ENCODE measurements around the gene LSM7. TPM values are rescaled to one million over a fixed set of nuclear protein-coding genes. Genes with fewer than 3 reads are reported as not detected.
A peak's percentile ranks its signal among the peaks of the same experiment; 100 is the strongest.

Gene LSM7
- total RNA-seq, 1 donor from 2014 or later, result 183 TPM

DNA sequence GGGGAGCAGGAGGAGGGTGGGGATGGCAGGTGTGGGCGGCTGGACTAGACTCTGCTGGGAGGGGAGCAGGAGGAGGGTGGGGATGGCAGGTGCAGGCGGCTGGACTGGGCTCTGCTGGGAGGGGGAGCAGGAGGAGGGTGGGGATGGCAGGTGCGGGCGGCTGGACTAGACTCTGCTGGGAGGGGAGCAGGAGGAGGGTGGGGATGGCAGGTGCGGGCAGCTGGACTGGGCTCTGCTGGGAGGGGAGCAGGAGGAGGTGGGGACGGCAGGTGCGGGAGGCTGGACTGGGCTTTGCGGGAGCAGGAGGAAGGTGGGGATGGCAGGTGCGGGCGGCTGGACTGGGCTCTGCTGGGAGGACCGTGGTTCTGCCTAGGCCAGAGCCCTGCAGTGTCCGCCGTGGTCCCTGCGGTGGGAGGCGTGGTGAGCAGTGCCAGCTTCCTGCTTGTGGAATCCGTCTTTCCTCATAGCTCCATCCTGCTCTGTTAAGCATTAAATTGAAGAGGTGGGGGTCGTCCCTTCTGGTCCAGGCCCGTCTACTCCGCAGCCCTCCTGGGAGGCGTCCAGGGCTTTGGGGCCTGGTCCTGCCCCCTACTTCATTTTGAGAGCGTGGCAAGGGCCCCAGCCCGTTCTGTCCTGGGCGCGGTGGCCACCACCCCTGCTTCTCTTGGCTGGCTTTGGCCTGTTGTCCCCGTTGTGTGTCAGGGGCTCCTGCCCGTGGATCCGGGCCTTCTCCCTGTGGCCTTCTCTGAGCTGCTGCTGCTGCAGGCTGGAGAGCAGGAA, 4.8 kb upstream of the LSM7 start:
- Mint-ChIP-seq H3K4me1 (peaks cover 56% of the 10 kb centered on the region), H3K27me3 (ENCODE audit: insufficient read depth, low read depth) (peaks cover 10% of the 10 kb centered on the region), H3K36me3 (peaks cover 6% of the 10 kb centered on the region), H3K27ac (peak overlapping the region; percentile 87), H3K9me3 (peaks cover 4% of the 10 kb centered on the region), H3K4me3 (no peak overlapping the region)
- peaks cover 85% of the 10 kb centered on the region for H3K79me2 ChIP-seq (ENCODE audit: low read depth)
- no peaks in the 10 kb centered on the region for H3K9me3 ChIP-seq (ENCODE audit: low read depth)
- peak overlapping the region; percentile 10 for H3K4me2 ChIP-seq
- TF ChIP-seq EZH2 (IDR thresholded peaks at IDR 0.05), result no peak
- TF ChIP-seq EZH2phosphoT487 (IDR thresholded peaks at IDR 0.05), result no peak
- TF ChIP-seq CTCF (IDR thresholded peaks at IDR 0.05), result no peak
- peak overlapping the region; percentile 32 for H3K27ac ChIP-seq
- no peaks in the 10 kb centered on the region for H3K36me3 ChIP-seq
- H3K9ac ChIP-seq, result no peak overlapping the region
- no peak for DNase-seq (ENCODE audit: low spot score)
- H3K27me3 ChIP-seq, result no peaks in the 10 kb centered on the region
- no peak overlapping the region for H3K4me3 ChIP-seq
- peaks cover 31% of the 10 kb centered on the region for H3K4me1 ChIP-seq
- H3F3A ChIP-seq (ENCODE audit: low read depth), result peaks cover 71% of the 10 kb centered on the region
- H2AFZ ChIP-seq (replicated peaks), result no peak overlapping the region
- H4K20me1 ChIP-seq (ENCODE audit: low read depth), result peaks cover 71% of the 10 kb centered on the region

- DNase-seq (ENCODE audit: low spot score), result no peak
- Histone ChIP-seq H3K9ac (no peak overlapping the region), H3K4me2 (no peak overlapping the region), H3K9me3 (ENCODE audit: low read depth) (no peaks in the 10 kb centered on the region), H3K27me3 (no peaks in the 10 kb centered on the region), H3K79me2 (ENCODE audit: low read depth) (peaks cover 85% of the 10 kb centered on the region), H2AFZ (replicated peaks) (no peak overlapping the region), H3K4me3 (no peak overlapping the region), H4K20me1 (ENCODE audit: low read depth) (peaks cover 68% of the 10 kb centered on the region), H3K27ac (no peak overlapping the region), H3F3A (ENCODE audit: low read depth) (peaks cover 78% of the 10 kb centered on the region), H3K36me3 (no peaks in the 10 kb centered on the region), H3K4me1 (peaks cover 31% of the 10 kb centered on the region)
- Mint-ChIP-seq H3K4me3 (no peak overlapping the region), H3K4me1 (peaks cover 57% of the 10 kb centered on the region), H3K9me3 (peaks cover 4% of the 10 kb centered on the region), H3K36me3 (peaks cover 6% of the 10 kb centered on the region), H3K27me3 (ENCODE audit: insufficient read depth, low read depth) (peaks cover 12% of the 10 kb centered on the region), H3K27ac (no peak overlapping the region)
- TF ChIP-seq EZH2 (IDR thresholded peaks at IDR 0.05) (no peak), EZH2phosphoT487 (IDR thresholded peaks at IDR 0.05) (no peak), CTCF (IDR thresholded peaks at IDR 0.05) (no peak)
These were observed 4.1 kb upstream of the LSM7 start for GRCh38 chr19:2332341-2333026.

GRCh38 chr19:2331601-2332246, 3.3 kb upstream of the LSM7 start:
- Histone ChIP-seq H3K27me3 (no peaks in the 10 kb centered on the region), H3F3A (ENCODE audit: low read depth) (peaks cover 73% of the 10 kb centered on the region), H3K4me1 (peaks cover 29% of the 10 kb centered on the region), H2AFZ (replicated peaks) (no peak overlapping the region), H3K27ac (peak overlapping the region; percentile 89), H3K79me2 (ENCODE audit: low read depth) (peaks cover 91% of the 10 kb centered on the region), H4K20me1 (ENCODE audit: low read depth) (peaks cover 69% of the 10 kb centered on the region), H3K9ac (no peak overlapping the region), H3K36me3 (no peaks in the 10 kb centered on the region), H3K4me2 (peak overlapping the region; percentile 99), H3K4me3 (peak overlapping the region; percentile 18), H3K9me3 (ENCODE audit: low read depth) (no peaks in the 10 kb centered on the region)
- H3K4me3 Mint-ChIP-seq, result peak overlapping the region; percentile 94
- peak overlapping the region; percentile 63 for H3K27ac Mint-ChIP-seq
- no peak for DNase-seq (ENCODE audit: low spot score)
- H3K4me1 Mint-ChIP-seq, result peaks cover 57% of the 10 kb centered on the region
- H3K27me3 Mint-ChIP-seq (ENCODE audit: insufficient read depth, low read depth), result peaks cover 12% of the 10 kb centered on the region
- no peak for TF ChIP-seq EZH2 (IDR thresholded peaks at IDR 0.05)
- TF ChIP-seq CTCF (IDR thresholded peaks at IDR 0.05), result no peak
- TF ChIP-seq EZH2phosphoT487 (IDR thresholded peaks at IDR 0.05), result no peak
- H3K36me3 Mint-ChIP-seq, result peaks cover 6% of the 10 kb centered on the region
- peaks cover 4% of the 10 kb centered on the region for H3K9me3 Mint-ChIP-seq
